GM18505 (cell line): Measurements from ENCODE around the gene GCK.
"Not testable (repeated sequence)": the region's sequence is repeated elsewhere in the genome, so short reads cannot be mapped to it uniquely, and the experiment has no call there.

Experiments used
- ATAC-seq: cut with Tn5 transposase; IDR thresholded peaks from one replicate; pipeline ENCODE4 v1.9.1; 2021; ENCODE audit not compliant: unreplicated experiment
- POLR2A ChIP-seq: IDR thresholded peaks from 4 replicates; pipeline ENCODE4 v1.6.1; 2011; ENCODE audit warnings: borderline replicate concordance; ENCODE audit not compliant: insufficient read depth, insufficient read length; ENCODE audit errors: extremely low read depth

Gene GCK

GRCh38 chr7:44175730-44176129, 13.5 kb downstream of the GCK start:
- no peak for TF ChIP-seq POLR2A

GRCh38 chr7:44174694-44174948, 14.6 kb downstream of the GCK start:
- ATAC-seq, result not testable (repeated sequence)

More at GRCh38 chr7:44175730-44176129, 13.5 kb downstream of the GCK start:
- ATAC-seq, result no peak

GRCh38 chr7:44173911-44174693, 15.1 kb downstream of the GCK start:
- no peak for ATAC-seq
- TF ChIP-seq POLR2A, result no peak

GRCh38 chr7:44172803-44173424, 16.3 kb downstream of the GCK start:
- no peak for TF ChIP-seq POLR2A
- ATAC-seq, result no peak

GRCh38 chr7:44172352-44172751, 16.9 kb downstream of the GCK start:
- ATAC-seq, result no peak
- TF ChIP-seq POLR2A, result no peak

GRCh38 chr7:44171901-44172300, 17.3 kb downstream of the GCK start:
- ATAC-seq, result not testable (repeated sequence)

GRCh38 chr7:44167920-44168319, 21.3 kb downstream of the GCK start:
- peak; percentile 55 for ATAC-seq
- TF ChIP-seq POLR2A, result no peak

- ATAC-seq, result no peak
- no peak for TF ChIP-seq POLR2A
Measured at GRCh38 chr7:44163591-44163990, 25.6 kb downstream of the GCK start.

- no peak for ATAC-seq
- TF ChIP-seq POLR2A, result no peak
Measured at GRCh38 chr7:44162785-44163395, 26.3 kb downstream of the GCK start.

- TF ChIP-seq POLR2A, result no peak
- no peak for ATAC-seq
Measured at GRCh38 chr7:44162179-44162578, 27.1 kb downstream of the GCK start.

- ATAC-seq, result no peak
- no peak for TF ChIP-seq POLR2A
Measured at GRCh38 chr7:44161371-44161770, 27.9 kb downstream of the GCK start.

GRCh38 chr7:44159824-44160630, 29.2 kb downstream of the GCK start:
- no peak for ATAC-seq

GRCh38 chr7:44158873-44159631, 30.2 kb downstream of the GCK start:
- TF ChIP-seq POLR2A, result no peak
- no peak for ATAC-seq

More at GRCh38 chr7:44159824-44160630, 29.2 kb downstream of the GCK start:
- TF ChIP-seq POLR2A, result no peak
